IPS DF 6.9 (cell line): ENCODE results near the gene SCG3.
"Not testable (repeated sequence)": the region's sequence is repeated elsewhere in the genome, so short reads cannot be mapped to it uniquely, and the experiment has no call there.

Source experiments
- DNase-seq: peaks from one replicate; pipeline ENCODE4 v3.0.0-alpha.2; 2013; ENCODE audit warnings: low read depth, low spot score
- H3K27ac ChIP-seq: one replicate; pipeline ENCODE4 v1.5.1; 2013; ENCODE audit warnings: low read length, control low read depth
- H3K27me3 ChIP-seq: 2 replicates; pipeline ENCODE4 v1.6.1; 2013; ENCODE audit warnings: mild to moderate bottlenecking, low read length; ENCODE audit not compliant: control insufficient read depth, insufficient read depth
- H3K36me3 ChIP-seq: 2 replicates; pipeline ENCODE4 v1.6.1; 2013; ENCODE audit warnings: low read length; ENCODE audit not compliant: control insufficient read depth, insufficient read depth
- H3K4me1 ChIP-seq: 2 replicates; pipeline ENCODE4 v1.6.1; 2013; ENCODE audit warnings: low read length; ENCODE audit not compliant: control insufficient read depth, insufficient read depth
- H3K4me3 ChIP-seq: 2 replicates; pipeline ENCODE4 v1.5.1; 2013; ENCODE audit warnings: mild to moderate bottlenecking, low read length
- H3K9me3 ChIP-seq: 2 replicates; pipeline ENCODE4 v1.6.1; 2013; ENCODE audit warnings: low read length, inconsistent platforms; ENCODE audit not compliant: control insufficient read depth, insufficient read depth
- WGBS: extraction: QIAGEN DNeasy Blood & Tissue Kit; methylation state at CpG from one replicate; pipeline ENCODE4 v1.1.7; 2013; ENCODE audit warnings: mixed read lengths, missing lambda C conversion rate; ENCODE audit not compliant: insufficient read length, insufficient coverage; 5-methylcytosine and 5-hydroxymethylcytosine counted together

SCG3 gene

GRCh38 chr15:51681303-51681963 is at the start of gene SCG3:
SCG3 (plus strand) TSS chr15:51681503; CDS start chr15:51681756, 253 bp downstream.
- H3K27me3 ChIP-seq = no peaks in the 10 kb centered on the region
- peak; percentile 85 for DNase-seq
- H3K27ac ChIP-seq = no peak within 1 kb of the TSS
- no peaks in the 10 kb centered on the region for H3K4me1 ChIP-seq
- WGBS = no CpG with 5 or more reads among the region's 38 CpGs
- H3K9me3 ChIP-seq = no peaks in the 10 kb centered on the region
- no peaks in the 10 kb centered on the region for H3K36me3 ChIP-seq
- H3K4me3 ChIP-seq = peak within 1 kb of the TSS; percentile 62; the same call in 1 of the 2 replicates

GRCh38 chr15:51634591-51635198 is 46.6 kb upstream of the SCG3 start:
- Histone ChIP-seq H3K27me3 (no peaks in the 10 kb centered on the region), H3K36me3 (no peaks in the 10 kb centered on the region), H3K4me3 (no peak overlapping the region), H3K27ac (no peak overlapping the region), H3K4me1 (no peaks in the 10 kb centered on the region), H3K9me3 (no peaks in the 10 kb centered on the region)
- DNase-seq = no peak
- WGBS = no CpG with 5 or more reads among the region's 3 CpGs

- H3K36me3 ChIP-seq = no peaks in the 10 kb centered on the region
- no peaks in the 10 kb centered on the region for H3K9me3 ChIP-seq
- no CpG with 5 or more reads among the region's 4 CpGs for WGBS
- no peaks in the 10 kb centered on the region for H3K4me1 ChIP-seq
- H3K4me3 ChIP-seq = no peak overlapping the region
- no peak overlapping the region for H3K27ac ChIP-seq
- DNase-seq = no peak
- H3K27me3 ChIP-seq = no peaks in the 10 kb centered on the region
Measured at GRCh38 chr15:51641490-51642130, 39.7 kb upstream of the SCG3 start.

DNA sequence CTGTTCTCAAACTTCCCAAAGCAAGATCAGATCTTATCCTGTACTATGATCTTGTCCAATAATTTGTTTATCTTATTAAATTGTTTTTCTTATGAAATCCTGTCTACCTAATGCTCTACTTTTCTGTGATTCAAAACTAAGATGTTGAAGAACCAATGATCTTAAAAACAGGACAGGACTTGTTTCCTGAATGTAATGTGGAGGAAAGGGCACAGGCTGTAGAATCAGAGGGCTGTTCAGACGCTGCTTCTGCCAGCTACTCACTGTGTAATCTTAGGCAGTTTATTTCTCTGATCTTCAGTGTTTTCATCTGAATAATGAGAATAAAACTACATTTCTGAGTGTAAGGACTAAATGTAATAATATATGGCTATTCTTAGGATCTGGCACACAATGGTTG is 38.6 kb upstream of the SCG3 start:
- Histone ChIP-seq H3K27ac (no peak overlapping the region), H3K36me3 (no peaks in the 10 kb centered on the region), H3K9me3 (no peaks in the 10 kb centered on the region), H3K4me1 (no peaks in the 10 kb centered on the region), H3K4me3 (no peak overlapping the region), H3K27me3 (no peaks in the 10 kb centered on the region)
- WGBS = no CpG with 5 or more reads among the region's 1 CpG
- no peak for DNase-seq

DNA sequence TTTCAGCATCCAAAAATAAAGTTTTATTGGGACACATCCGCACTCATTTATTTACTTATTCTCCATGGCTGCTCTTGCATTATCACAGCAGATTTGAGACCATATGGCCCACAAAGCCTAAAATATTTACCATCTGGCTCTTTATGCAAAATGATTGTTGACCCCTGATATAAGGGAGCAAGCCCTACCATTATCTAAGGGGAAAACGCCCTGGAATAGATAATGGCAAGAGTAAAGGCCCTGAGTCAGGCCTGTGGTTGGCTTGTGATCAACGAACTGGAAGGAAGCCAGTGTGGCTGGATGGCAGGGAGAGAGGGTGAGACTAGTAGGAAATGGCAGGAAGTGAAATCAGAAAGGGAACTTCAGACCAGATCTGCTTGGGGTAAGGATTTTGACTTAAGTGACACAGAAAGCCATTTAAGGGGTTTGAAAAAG is 34.2 kb upstream of the SCG3 start:
- H3K4me3 ChIP-seq = no peak overlapping the region
- no peaks in the 10 kb centered on the region for H3K27me3 ChIP-seq
- no peaks in the 10 kb centered on the region for H3K9me3 ChIP-seq
- no CpG with 5 or more reads among the region's 3 CpGs for WGBS
- H3K36me3 ChIP-seq = no peaks in the 10 kb centered on the region
- no peaks in the 10 kb centered on the region for H3K4me1 ChIP-seq
- H3K27ac ChIP-seq = no peak overlapping the region
- no peak for DNase-seq

DNA sequence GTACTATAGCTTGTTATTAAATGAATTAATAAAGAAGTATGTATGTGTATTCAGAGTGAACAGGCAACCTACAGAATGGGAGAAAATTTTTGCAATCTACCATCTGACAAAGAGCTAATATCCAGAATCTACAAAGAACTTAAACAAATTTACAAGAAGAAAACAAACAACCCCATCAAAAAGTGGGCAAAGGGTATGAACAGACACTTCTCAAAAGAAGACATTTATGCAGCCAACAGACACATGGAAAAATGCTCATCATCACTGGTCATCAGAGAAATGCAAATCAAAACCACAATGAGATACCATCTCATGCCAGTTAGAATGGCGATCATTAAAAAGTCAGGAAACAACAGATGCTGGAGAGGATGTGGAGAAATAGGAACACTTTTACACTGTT is 33.2 kb upstream of the SCG3 start:
- not testable (repeated sequence) for H3K4me1 ChIP-seq, H3K27me3 ChIP-seq, H3K27ac ChIP-seq, DNase-seq, H3K36me3 ChIP-seq, H3K4me3 ChIP-seq, H3K9me3 ChIP-seq
- WGBS = no CpG with 5 or more reads among the region's 1 CpG

DNA sequence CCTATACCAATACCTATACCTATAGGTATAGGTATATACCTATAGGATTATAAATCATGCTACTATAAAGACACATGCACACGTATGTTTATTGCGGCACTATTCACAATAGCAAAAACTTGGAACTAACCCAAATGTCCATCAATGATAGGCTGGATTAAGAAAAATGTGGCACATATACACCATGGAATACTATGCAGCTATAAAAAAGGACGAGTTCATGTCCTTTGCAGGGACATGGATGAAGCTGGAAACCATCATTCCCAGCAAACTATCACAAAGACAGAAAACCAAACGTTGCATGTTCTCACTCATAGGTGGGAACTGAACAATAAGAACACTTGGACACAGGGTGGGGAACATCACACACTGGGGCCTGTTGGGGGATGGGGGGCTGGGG is 32.7 kb upstream of the SCG3 start:
- H3K27me3 ChIP-seq, H3K36me3 ChIP-seq, DNase-seq, H3K4me3 ChIP-seq, H3K9me3 ChIP-seq, H3K27ac ChIP-seq, H3K4me1 ChIP-seq: not testable (repeated sequence)
- no CpG with 5 or more reads among the region's 4 CpGs for WGBS

GRCh38 chr15:51649659-51650521 is 31.4 kb upstream of the SCG3 start:
- Histone ChIP-seq H3K36me3 (no peaks in the 10 kb centered on the region), H3K4me3 (no peak overlapping the region), H3K27me3 (no peaks in the 10 kb centered on the region), H3K9me3 (no peaks in the 10 kb centered on the region), H3K4me1 (no peaks in the 10 kb centered on the region), H3K27ac (no peak overlapping the region)
- peak; percentile 54 for DNase-seq
- WGBS = no CpG with 5 or more reads among the region's 4 CpGs

DNA sequence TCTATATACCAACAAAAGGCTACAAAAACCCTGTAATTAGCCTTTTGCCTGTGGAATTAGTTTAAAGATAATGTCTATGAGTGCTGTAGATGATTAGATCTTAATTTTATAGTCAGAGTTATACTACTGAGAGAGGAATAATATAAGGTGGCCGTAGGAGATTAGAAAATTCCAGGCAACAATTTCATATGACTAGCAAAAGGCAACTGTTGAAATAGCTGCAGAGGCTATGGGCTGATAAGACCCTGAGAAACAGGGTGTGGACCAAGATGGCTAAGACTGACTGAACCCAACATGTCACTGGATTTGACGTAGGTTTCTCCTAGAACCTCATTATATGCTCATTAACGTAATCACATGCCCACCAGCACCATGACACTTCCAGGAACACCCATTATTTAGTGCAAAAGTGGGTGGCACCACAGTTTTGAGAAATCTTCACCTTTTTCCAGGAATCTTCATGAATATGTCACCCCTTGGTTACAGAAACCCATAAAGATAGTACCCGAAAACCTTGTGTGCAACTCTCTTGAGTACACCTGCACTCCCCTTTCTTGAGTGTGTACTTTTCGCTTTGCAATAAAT is 29.1 kb upstream of the SCG3 start:
- Histone ChIP-seq H3K9me3 (no peaks in the 10 kb centered on the region), H3K4me1 (no peaks in the 10 kb centered on the region), H3K27ac (no peak overlapping the region), H3K27me3 (no peaks in the 10 kb centered on the region), H3K4me3 (no peak overlapping the region), H3K36me3 (no peaks in the 10 kb centered on the region)
- WGBS = no CpG with 5 or more reads among the region's 5 CpGs
- no peak for DNase-seq
